NCI-H1417 (cell line): Measurements from ENCODE around the gene PIP5K1A.
"Not testable (repeated sequence)": the region's sequence is repeated elsewhere in the genome, so short reads cannot be mapped to it uniquely, and the experiment has no call there.

Experiments
- DNase-seq, 3 experiments: peaks; one replicate each; lab custom pipeline; 2025; lab: John Stamatoyannopoulos, UW

PIP5K1A gene, protein sequence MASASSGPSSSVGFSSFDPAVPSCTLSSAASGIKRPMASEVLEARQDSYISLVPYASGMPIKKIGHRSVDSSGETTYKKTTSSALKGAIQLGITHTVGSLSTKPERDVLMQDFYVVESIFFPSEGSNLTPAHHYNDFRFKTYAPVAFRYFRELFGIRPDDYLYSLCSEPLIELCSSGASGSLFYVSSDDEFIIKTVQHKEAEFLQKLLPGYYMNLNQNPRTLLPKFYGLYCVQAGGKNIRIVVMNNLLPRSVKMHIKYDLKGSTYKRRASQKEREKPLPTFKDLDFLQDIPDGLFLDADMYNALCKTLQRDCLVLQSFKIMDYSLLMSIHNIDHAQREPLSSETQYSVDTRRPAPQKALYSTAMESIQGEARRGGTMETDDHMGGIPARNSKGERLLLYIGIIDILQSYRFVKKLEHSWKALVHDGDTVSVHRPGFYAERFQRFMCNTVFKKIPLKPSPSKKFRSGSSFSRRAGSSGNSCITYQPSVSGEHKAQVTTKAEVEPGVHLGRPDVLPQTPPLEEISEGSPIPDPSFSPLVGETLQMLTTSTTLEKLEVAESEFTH

DNA sequence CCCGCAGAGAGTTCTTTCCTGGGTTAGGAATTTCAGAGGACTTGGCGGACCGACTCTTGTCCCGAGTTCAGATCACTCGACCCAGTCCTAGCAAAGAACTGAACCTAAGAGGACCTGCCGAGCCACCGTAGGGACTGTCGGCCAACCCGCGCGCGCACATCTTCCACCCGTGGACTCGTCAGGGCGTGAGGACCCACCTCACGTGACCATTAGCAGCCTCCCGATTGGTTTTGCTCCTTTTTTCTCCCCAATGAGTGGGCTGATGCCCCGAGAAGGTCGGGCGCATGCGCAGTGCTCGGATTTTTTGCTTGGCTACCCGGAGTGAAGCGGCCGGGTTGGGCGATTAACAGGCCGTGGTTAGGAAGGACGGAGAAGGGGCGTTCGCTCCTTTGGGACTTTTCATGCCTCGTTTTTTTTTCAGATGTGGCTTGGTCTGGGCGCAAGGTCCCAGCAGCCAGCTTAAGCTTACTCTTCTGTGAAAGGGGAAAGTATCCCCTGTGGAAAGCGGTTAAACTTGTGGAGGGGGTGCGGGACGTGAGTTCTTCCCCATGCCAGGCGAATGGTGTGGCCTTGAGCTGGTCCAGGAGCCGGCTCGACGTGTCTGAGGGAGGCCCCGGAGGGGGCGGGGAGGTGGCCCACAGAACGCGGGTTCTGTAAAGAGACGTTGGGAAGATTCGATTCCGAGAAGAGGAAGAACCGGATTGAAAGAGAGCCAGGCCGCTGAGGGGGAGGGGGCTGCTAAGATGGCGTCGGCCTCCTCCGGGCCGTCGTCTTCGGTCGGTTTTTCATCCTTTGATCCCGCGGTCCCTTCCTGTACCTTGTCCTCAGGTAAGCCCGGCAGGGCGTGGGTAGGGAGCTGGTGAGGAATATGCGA is at the start of gene PIP5K1A:
Gene PIP5K1A (plus strand): TSS at position 299 of the 874 bp plus-strand sequence. CDS start 445 bp downstream, at position 744.
- DNase-seq, result peak; percentile 97 to 100 (median 99)

DNA sequence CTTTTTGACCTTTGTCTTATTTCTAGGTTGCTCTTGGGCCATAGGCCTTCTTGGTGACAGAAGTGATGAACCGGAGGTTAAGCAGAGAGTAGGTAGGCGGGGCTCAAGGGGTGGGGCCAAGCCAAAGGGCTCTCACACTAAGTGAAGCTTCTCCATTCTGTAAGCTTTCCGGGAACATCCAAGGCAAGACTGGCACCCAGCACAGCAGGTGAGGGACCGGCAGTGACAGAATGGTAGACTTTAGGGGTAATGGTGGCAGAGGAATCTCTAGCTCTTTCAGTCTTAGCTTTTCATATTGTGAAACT is 41.9 kb upstream of the PIP5K1A start, which contains the start of gene TNFAIP8L2:
Gene TNFAIP8L2 (plus strand): TSS at position 135 of the 305 bp plus-strand sequence. CDS start 2,049 bp downstream, outside the sequence.
- no peak for DNase-seq

DNA sequence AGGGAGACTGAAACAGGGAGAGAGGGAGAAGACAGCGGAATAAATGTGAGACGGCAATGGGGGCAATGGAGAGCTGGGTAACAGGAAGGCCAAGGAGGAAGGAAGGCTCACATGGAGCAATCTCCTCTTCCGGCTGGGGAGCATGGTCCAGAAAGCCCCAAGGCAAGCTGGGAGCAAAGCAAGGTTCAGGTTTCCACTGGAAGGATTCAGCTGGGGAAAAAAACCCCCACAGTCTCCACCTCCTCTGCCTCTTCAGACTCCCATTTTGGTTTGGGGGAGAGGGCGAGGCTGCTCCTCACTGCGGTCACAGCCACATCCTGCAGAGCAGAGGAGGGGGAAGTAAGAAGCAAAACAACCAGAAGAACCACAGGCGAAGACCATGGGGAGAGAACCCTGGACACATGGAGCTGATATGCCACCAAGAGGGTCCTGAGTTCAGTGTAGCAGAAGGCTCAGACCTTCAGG is 41.3 kb upstream of the PIP5K1A start:
- no peak for DNase-seq

DNA sequence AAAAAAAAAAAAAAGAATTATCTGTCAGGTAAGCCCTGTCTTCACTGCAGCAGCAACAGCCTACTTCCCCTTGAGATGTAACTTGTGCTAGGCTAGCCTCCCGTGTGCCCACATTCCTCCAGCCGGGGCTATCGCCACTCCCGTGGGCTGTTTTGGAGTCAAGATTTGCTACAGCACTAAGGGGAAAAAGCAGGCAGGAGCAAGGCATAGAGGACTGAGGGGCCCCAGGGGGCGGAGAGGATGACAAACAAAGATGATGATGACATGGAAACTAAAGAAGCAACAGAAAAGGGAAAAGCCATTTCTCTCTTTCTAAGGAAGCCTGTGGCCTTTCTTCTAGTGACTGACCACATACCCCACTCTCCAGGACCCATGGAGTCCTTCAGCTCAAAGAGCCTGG is 40.0 kb upstream of the PIP5K1A start:
- DNase-seq, result no peak

GRCh38 chr1:151158751-151159251 is 39.6 kb upstream of the PIP5K1A start:
- no peak for DNase-seq

DNA sequence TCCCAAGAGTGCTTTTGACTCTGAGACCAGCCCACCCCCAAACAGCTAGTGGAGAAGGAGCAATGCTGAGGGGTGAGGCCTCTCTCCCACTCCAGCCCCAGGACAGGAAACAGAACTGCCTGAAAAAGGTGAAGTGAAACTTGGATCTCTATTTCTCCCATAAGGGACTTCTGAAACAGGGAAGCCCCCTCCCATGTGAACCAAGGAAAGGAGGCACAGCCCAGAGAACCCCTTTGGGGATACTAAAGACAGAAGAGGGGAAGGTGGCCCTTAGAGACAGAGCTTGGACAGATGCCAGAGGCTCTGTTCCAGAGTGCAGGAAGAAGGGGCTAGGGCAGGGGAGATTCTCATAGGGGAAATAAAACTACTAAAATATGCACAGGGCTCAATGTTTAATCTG is 39.0 kb upstream of the PIP5K1A start:
- no peak for DNase-seq

DNA sequence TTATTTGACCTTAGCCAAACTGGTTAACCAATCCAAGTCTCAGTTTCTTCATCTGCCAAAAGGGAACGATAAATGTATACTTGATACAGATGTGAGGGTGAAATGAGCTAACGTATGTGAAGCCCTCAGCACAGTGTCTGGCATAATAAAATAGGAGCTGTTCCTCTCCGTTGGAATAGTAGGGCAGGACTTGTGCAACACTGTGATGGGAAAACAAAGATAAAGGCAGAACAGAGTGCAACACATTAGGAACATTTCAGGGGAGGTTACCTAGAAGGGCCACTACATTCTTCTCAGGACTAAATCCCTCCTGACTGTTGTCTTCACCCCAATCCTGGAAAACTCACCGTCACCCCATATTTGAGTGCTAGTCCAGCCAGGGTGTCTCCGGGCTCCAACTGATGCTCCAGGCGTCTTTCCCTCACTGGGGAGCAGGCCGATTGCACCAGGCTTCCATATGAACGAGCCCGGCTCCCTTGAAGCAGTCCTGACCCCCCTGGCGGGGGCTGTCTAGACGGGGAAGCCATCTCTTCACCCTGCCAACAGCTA is 33.5 kb upstream of the PIP5K1A start:
- no peak for DNase-seq

GRCh38 chr1:151165281-151165737 is 33.0 kb upstream of the PIP5K1A start:
- DNase-seq, result peak in 1 of 3 experiments; percentile 71

- peak; percentile 98 to 100 (median 99) for DNase-seq
These were observed 32.4 kb upstream of the PIP5K1A start, which contains the start of the genes LYSMD1 and SCNM1 for GRCh38 chr1:151165738-151166504. Gene LYSMD1, minus strand, starts transcription at chr1:151165902. Its CDS starts 644 bp downstream, at chr1:151165258. Gene SCNM1, plus strand, starts transcription at chr1:151166144. Its CDS starts 9 bp downstream, at chr1:151166153.

- peak in 1 of 3 experiments; percentile 67 for DNase-seq
These were observed 31.8 kb upstream of the PIP5K1A start for GRCh38 chr1:151166505-151166956.

DNA sequence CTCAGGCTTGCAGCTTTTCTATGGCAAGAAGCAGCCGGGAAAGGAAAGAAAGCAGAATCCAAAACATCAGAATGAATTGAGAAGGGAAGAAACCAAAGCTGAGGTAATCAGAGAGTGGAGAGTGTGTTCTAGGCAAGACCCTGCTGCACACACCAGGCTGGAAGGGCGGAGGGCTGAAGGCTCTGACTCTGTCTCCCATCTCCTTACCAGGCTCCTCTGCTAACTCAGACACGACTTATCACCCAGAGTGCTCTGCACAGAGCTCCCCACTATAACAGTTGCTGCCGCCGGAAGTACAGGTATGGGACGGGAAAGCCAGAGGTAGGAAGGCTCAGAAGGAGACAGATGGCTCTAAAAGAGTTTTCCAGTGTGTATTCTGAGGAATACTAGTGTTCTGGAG is 31.2 kb upstream of the PIP5K1A start:
- no peak for DNase-seq

GRCh38 chr1:151171190-151171589 is 27.2 kb upstream of the PIP5K1A start:
- no peak for DNase-seq

- DNase-seq, result no peak
These were observed 23.2 kb upstream of the PIP5K1A start for GRCh38 chr1:151175041-151175741.

DNA sequence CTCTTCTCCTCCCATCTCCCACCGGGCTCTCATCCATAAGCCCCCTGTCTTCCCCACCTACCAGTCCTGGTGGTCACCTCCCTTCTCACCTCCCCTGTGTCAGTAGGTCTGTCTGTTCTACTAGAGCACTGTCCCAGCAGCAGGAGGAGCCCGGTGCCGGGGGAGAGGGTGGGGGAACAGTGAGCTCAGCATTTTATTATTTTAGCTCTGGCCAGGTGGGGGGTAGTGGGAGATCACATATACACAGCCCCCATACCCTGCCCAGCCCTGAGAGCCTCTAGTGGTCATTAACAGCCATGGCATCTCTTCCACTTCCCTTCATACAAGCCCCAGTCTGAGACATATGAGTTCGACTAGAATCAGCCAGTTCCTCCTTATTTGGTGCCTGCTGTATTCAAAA is 22.5 kb upstream of the PIP5K1A start, which contains the start of gene TMOD4:
Gene TMOD4 (minus strand): TSS at position 119 of the 400 bp plus-strand sequence. CDS start 1,106 bp downstream, outside the sequence.
- DNase-seq, result no peak

DNA sequence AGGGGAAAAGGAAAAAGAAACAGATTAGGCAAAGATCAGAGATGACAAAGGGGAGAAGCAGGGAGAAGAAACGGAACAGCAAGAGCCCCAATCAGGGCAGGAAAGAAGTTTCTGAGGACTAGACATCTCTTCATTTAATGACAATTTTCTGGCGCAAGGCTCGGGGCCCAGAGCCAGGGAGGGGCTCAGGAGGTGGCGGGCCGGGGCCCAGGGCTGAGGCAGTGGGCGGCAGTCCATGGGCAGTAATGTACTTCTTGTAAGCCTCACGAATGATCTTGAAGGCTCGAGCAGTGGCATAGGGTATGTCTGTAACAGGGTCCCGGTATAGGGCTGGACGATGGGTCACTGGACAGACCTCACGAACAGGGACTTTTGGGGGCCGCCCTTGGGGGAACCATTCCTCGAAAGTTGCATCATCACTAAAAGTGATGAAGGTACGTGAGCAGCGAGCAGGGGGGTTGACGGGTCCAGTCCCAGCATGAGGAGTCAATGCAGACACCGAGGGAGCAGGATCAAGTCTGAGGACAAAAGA is 21.8 kb upstream of the PIP5K1A start:
- DNase-seq, result no peak

DNA sequence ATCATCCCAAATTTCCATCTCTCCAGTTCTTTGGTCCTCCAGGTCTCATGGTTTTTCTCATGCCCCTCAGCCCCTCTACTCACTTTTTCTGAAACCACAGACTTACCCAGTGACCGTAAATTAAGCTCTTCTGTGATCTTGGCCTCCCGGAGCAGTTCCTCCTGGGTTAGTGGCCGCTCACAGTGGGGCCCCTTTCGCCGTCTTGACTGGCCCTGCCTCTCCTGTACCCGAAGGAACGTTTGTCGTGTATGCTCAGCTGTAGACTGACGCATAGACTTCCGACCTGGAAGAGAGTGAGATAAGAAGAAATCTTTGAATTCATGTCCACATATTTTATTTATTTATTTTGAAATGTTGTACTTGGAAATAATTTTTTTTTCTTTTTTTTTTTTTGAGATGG is 14.1 kb upstream of the PIP5K1A start:
- DNase-seq, result no peak

GRCh38 chr1:151187205-151187604 is 11.1 kb upstream of the PIP5K1A start:
- no peak for DNase-seq

DNA sequence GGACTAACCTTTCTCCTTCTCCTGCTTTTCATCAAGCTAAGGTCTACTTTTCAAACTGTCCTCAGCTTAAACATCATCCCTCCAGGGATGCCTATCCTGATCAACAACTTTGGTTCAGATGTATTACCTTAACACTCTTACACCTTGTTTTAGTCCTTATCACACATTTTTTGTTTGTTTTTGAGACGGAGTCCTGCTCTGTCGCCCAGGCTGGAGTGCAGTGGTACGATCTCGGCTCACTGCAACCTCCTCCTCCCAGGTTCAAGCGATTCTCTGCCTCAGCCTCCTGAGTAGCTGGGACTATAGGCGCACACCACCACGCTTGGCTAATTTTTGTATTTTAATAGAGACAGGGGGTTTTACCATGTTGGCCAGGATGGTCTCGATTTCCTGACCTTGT is 9.7 kb upstream of the PIP5K1A start:
- not testable (repeated sequence) for DNase-seq

GRCh38 chr1:151189637-151190445 is 8.5 kb upstream of the PIP5K1A start, which contains the start of gene VPS72:
Gene VPS72, minus strand, starts transcription at chr1:151190197. Its CDS starts 76 bp downstream, at chr1:151190121.
- DNase-seq, result peak; percentile 91 to 97 (median 93)
